Stimulated activated CD4-positive, alpha-beta T cell treated with anti-CD3 and anti-CD28 coated beads, Interleukin-4, amount 100 ng/mL, for 24 hours (primary cell): ENCODE data around the gene CKB.

Source experiments
- DNase-seq: peaks from one replicate; pipeline ENCODE4 v3.0.0-alpha.2; 2020

The CKB gene

DNA sequence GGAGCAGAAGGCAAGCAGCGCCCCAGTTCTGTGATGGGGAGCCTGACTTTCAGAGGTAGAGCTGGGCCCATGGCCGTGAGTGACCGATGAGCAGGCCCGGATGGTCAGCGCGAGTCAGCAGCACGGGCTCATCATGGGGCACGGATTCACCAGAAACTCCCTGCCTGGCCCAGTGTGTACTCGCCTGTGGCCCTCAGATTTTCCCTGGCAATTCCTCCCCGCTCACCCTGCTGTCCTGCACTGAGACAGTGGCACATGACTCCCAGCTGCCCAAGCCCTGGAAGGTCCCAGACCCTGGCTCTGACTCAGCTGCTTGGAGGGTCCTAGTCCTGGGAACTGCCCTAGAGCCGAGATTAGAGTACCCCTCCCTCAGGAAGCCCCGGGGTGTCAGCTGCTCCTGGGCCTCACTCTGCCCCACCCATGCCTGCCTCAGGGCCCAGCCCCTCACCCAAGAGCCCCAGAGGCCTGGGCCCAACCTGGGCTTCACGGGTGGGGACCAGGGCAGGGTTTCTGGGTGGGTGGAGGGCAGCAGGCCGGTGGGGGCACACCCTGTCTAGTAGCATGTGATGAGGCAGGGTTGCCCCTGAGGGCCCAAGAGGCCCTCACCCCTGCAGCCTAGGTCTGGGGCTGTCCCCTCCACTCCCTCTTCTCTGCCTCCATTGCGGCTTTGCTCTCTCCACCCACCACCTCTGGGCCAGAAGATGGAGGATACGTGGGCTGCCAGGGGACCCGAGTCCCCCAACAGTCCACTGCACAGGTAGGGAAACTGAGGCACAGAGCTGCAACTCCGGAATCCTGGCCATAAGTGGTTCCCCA, 14.8 kb upstream of the CKB start:
- DNase-seq = no peak

DNA sequence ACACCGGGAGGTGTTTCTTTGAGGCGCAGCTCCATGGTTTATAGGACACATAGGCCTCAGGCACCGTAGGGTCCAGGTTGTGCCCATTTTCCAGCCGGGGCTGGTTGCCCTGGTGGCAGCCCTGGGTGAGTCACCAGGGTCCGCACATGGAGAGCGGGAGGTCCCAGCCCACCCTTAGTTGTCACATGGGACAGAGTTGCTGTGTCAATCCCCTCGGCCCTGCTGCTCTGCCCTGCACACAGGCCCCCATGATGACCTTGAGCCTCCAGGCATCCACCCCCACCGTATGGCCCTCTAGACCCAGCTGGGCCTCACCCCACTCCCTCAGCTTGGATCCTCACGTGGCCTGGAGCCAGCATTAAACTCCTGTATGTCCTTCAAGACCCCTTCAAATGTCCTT, 14.1 kb upstream of the CKB start:
- DNase-seq = no peak

GRCh38 chr14:103535891-103536565, 13.4 kb upstream of the CKB start:
- no peak for DNase-seq

GRCh38 chr14:103535081-103535890, 12.7 kb upstream of the CKB start:
- no peak for DNase-seq

- DNase-seq = no peak
Measured at GRCh38 chr14:103534576-103535061, 12.0 kb upstream of the CKB start.

GRCh38 chr14:103533999-103534575, 11.5 kb upstream of the CKB start:
- DNase-seq = no peak

- no peak for DNase-seq
Measured at GRCh38 chr14:103533137-103533998, 10.7 kb upstream of the CKB start.

DNA sequence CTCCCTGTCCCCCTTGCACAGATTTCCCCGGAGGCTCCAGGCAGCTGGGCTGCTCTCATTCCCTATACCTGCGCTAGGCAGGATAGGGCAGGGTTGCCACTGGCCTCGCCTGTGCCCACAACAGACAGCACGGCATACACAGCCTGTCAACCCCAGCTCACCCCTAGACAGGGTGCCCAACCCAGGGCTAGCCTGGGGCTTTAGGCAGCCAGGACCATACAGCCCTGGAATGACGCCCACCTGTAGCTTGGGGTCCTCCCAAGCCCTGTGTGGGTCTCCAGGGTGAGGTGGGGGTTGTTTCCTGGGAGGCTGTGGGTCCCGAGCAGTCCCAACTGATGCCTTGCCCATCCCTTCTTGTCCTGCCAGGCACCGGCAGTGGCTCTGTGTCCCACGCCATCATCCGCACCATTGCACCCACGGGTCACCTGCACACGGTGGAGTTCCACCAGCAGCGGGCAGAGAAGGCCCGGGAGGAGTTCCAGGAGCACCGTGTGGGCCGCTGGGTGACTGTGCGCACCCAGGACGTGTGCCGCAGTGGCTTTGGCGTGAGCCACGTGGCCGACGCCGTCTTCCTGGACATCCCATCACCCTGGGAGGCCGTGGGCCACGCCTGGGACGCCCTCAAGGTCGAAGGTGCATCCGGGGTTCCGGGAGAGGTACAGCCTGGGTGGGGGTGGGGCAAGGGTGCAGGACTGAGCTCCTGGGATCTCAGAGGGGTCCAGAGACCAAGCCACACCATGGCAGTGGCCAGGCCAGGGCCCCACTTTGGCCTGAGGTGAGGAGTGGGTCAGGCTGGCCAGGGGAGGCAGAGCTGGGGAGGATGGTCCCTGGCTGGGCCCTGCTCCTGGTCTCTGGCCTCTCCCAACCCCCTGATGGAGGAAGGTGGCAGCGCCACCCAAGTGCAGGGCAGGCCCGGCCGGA, 9.8 kb upstream of the CKB start:
- no peak for DNase-seq

DNA sequence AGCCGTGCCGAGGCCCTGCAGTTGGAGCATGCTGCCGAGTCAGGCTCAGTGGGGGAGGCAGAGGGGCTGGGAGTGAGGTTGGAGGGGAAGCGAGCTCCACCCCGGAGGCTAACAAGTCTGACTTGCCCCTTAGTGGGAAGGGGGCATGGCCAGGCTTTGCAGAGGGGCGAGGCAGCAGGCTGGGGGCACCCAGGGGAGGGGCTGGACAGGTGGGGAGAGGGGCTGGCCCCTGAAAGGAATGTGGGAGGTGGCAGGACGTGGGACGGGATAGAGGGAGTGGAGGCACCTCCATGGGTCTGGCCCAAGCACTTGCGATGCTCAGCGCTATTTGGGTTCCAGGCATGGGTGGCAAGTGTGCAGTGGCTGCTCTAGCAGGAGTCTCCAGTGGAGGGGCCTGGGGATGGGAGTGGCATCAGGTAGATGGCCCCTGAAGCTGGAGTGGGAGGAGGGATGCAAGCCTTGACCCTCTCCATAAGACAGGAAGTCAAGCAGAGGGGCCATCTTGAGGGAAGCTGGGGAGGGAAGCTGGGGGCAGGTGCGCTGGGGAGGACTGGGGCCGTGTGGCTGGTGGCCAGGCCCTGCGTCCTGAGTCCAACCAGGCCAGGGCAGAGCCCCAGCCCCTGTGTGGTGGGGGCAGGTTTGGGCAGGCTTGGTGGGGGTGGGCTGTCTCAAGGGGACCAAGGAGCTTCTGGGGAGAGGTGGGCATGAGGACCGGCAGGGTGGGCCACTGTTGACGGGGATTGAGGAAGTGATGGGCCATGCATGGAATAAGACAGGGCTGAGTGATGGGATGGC, 9.0 kb upstream of the CKB start:
- no peak for DNase-seq

- DNase-seq = no peak
Measured at GRCh38 chr14:103530831-103531230, 8.2 kb upstream of the CKB start.

- DNase-seq = no peak
Measured at GRCh38 chr14:103530390-103530789, 7.8 kb upstream of the CKB start.

DNA sequence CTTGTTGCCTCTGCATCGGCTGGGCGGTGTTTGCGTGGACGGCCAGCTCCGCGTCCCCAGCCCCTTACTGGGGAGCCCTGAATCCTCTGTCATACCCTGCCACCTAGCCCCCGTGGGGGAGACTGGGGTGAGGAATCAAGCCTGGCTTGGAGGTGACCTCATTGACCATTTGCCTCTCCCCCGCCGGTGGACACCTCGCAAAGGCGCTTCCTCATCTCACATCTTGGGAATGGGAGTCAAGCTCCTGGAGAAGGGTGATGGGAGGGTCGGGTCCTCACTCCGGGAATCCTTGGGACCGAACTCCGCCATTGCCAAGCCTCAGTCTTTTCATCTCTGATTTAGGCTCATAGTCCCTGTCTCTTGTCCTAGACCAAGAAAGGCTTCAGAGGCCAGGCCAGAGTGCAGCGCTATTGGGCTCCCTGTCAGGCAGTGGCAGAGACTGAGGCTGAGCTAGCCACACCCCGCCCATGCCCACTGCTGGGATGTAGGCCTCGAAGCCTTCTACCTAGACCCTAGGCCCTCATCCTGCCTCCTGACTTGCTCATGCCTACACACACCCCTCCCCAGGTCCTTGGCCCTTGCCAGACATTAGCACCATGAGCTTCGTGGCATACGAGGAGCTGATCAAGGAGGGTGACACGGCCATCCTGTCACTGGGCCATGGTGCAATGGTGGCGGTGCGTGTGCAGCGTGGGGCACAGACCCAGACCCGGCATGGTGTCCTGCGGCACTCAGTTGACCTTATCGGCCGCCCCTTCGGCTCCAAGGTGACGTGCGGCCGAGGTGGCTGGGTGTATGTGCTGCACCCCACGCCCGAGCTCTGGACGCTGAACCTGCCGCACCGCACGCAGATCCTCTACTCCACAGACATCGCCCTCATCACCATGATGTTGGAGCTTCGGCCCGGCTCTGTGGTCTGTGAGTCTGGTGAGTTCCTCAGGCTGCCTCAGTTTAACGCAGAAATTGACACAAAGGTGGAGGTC, 7.0 kb upstream of the CKB start:
- no peak for DNase-seq

GRCh38 chr14:103528587-103529382, 6.2 kb upstream of the CKB start, which contains the start of gene TRMT61A:
TRMT61A (plus strand) TSS chr14:103529196; CDS start chr14:103529979, 783 bp downstream.
- peak; percentile 76 for DNase-seq

DNA sequence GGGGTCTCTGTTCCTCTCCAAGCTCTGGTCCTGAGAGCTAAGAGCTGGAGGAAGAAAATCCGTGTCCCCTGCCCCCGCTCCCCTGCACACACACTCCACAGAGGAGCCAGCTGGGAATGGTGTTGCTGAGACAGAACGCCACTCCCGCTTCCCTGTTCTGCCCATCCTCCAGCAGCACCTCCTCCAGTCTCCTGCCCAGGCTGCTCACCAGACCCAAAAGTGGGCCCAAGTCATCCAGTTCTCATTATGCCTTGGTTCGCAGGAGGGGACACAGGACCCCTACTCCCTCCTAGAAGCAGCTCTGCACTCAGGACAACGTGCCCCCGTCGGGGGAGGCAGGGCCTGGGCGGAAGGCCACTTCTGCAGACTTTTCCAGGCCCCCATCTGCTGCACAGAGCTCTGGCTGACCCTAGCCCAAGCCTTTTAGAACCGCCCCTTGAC, 5.5 kb upstream of the CKB start:
- no peak for DNase-seq

GRCh38 chr14:103527408-103528145, 4.9 kb upstream of the CKB start:
- DNase-seq = peak; percentile 40

DNA sequence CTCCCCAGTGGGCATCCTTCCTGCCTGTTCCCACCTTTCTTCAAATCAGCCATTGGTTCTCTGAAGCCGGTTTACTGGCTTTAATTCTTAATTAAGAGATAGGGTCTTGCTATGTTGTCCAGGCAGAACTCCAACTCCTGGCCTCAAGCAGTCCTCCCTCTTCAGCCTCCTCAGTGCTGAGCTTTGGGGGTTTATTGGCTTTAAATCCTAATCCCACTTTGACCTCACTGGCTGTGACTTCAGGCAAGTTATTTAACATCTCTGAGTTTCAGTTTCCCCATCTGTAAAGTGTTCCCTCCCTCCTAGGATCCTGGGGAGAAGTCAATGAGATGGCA, 4.3 kb upstream of the CKB start:
- DNase-seq = no peak

- DNase-seq = no peak
Measured at GRCh38 chr14:103526247-103526913, 3.8 kb upstream of the CKB start.
